Nephron (organoid): ENCODE measurements around the gene COL4A6.
A peak's percentile ranks its signal among the peaks of the same experiment; 100 is the strongest.

ENCODE experiments used
- H3K27ac Mint-ChIP-seq, 3 experiments: 2 replicates each; pipeline ENCODE4 v1.8.0; 2020; ENCODE audit warnings: mixed read lengths in 3 of 3, mild to moderate bottlenecking in 2 of 3, moderate library complexity in 1 of 3
- H3K27me3 Mint-ChIP-seq: 2 replicates; pipeline ENCODE4 v1.8.0; 2021; ENCODE audit warnings: low read depth, mild to moderate bottlenecking, moderate library complexity, mixed read lengths
- H3K36me3 Mint-ChIP-seq: 2 replicates; pipeline ENCODE4 v1.8.0; 2020; ENCODE audit warnings: low read depth, mixed read lengths
- H3K4me1 Mint-ChIP-seq: 2 replicates; pipeline ENCODE4 v1.8.0; 2020; ENCODE audit warnings: mixed read lengths
- H3K4me3 Mint-ChIP-seq, 3 experiments: 2 replicates each; pipeline ENCODE4 v1.8.0; 2020; ENCODE audit warnings: mild to moderate bottlenecking in 3 of 3, mixed read lengths in 3 of 3, moderate library complexity in 2 of 3
- H3K9me3 Mint-ChIP-seq: 2 replicates; pipeline ENCODE4 v1.8.0; 2020; ENCODE audit warnings: mixed read lengths
- CTCF ChIP-seq, 3 experiments: fragments of 200-600 bp; sonication (generic); IDR thresholded peaks; one replicate each; pipeline ENCODE4 v1.5.0; 2021; ENCODE audit warnings: antibody characterized with exemption in 3 of 3; ENCODE audit not compliant: unreplicated experiment in 3 of 3

Gene COL4A6

GRCh38 chrX:108464604-108465003 lies 26.4 kb upstream of the COL4A6 start:
- Mint-ChIP-seq H3K27me3 (no peaks in the 10 kb centered on the region), H3K9me3 (peaks cover 7% of the 10 kb centered on the region), H3K4me3 (no peak overlapping the region), H3K27ac (peak overlapping the region; percentile 33 to 46 (median 42)), H3K4me1 (peaks cover 9% of the 10 kb centered on the region), H3K36me3 (peaks cover 18% of the 10 kb centered on the region)
- no peak for TF ChIP-seq CTCF (IDR thresholded peaks at IDR 0.05; ENCODE audit: unreplicated experiment in 3 of 3)

- Mint-ChIP-seq H3K4me3 (no peak overlapping the region), H3K27me3 (no peaks in the 10 kb centered on the region), H3K27ac (no peak overlapping the region), H3K36me3 (peaks cover 35% of the 10 kb centered on the region), H3K4me1 (no peaks in the 10 kb centered on the region), H3K9me3 (peaks cover 11% of the 10 kb centered on the region)
- no peak for TF ChIP-seq CTCF (IDR thresholded peaks at IDR 0.05; ENCODE audit: unreplicated experiment in 3 of 3)
These were observed 18.8 kb upstream of the COL4A6 start for GRCh38 chrX:108456971-108457477.

- Mint-ChIP-seq H3K4me1 (no peaks in the 10 kb centered on the region), H3K4me3 (no peak overlapping the region), H3K9me3 (peaks cover 16% of the 10 kb centered on the region), H3K27ac (no peak overlapping the region), H3K36me3 (peaks cover 51% of the 10 kb centered on the region), H3K27me3 (no peaks in the 10 kb centered on the region)
- no peak for TF ChIP-seq CTCF (IDR thresholded peaks at IDR 0.05; ENCODE audit: unreplicated experiment in 3 of 3)
These were observed 15.6 kb upstream of the COL4A6 start for GRCh38 chrX:108453841-108454240.

GRCh38 chrX:108447303-108447702 lies 9.1 kb upstream of the COL4A6 start:
- H3K27me3 Mint-ChIP-seq = no peaks in the 10 kb centered on the region
- peaks cover 19% of the 10 kb centered on the region for H3K9me3 Mint-ChIP-seq
- H3K27ac Mint-ChIP-seq = no peak overlapping the region
- no peak overlapping the region for H3K4me3 Mint-ChIP-seq
- no peak for TF ChIP-seq CTCF (IDR thresholded peaks at IDR 0.05; ENCODE audit: unreplicated experiment in 3 of 3)
- H3K4me1 Mint-ChIP-seq = peaks cover 7% of the 10 kb centered on the region
- peaks cover 71% of the 10 kb centered on the region for H3K36me3 Mint-ChIP-seq

GRCh38 chrX:108442901-108443464 lies 4.8 kb upstream of the COL4A6 start:
- TF ChIP-seq CTCF (IDR thresholded peaks at IDR 0.05; ENCODE audit: unreplicated experiment in 3 of 3) = no peak
- peaks cover 10% of the 10 kb centered on the region for H3K9me3 Mint-ChIP-seq
- H3K27me3 Mint-ChIP-seq = peaks cover under 1% of the 10 kb centered on the region
- peak overlapping the region; percentile 79 to 97 (median 93) for H3K4me3 Mint-ChIP-seq
- H3K4me1 Mint-ChIP-seq = peaks cover 24% of the 10 kb centered on the region
- H3K27ac Mint-ChIP-seq = peak overlapping the region in 2 of 3 experiments; percentile 5 to 97
- peaks cover 45% of the 10 kb centered on the region for H3K36me3 Mint-ChIP-seq
